Fibroblast of skin of right quadriceps (primary cell): Measurements from ENCODE around the gene HOXD13.
A peak's percentile ranks its signal among the peaks of the same experiment; 100 is the strongest.

Experiments
- DNase-seq: peaks from one replicate; pipeline ENCODE4 v3.0.0-alpha.2; 2013

HOXD13 gene

GRCh38 chr2:176081376-176081836 is 11.1 kb upstream of the HOXD13 start:
- no peak for DNase-seq

- DNase-seq = no peak
Measured at GRCh38 chr2:176081837-176082524, 10.5 kb upstream of the HOXD13 start.

- no peak for DNase-seq
Measured at GRCh38 chr2:176082525-176082823, 10.0 kb upstream of the HOXD13 start.

GRCh38 chr2:176082824-176083751 is 9.4 kb upstream of the HOXD13 start:
- no peak for DNase-seq

GRCh38 chr2:176083796-176084261 is 8.7 kb upstream of the HOXD13 start, which contains the start of gene EVX2:
TSS of gene EVX2 (minus strand) at chr2:176083962. CDS start at chr2:176083776, 186 bp downstream.
- no peak for DNase-seq

GRCh38 chr2:176084611-176085119 is 7.9 kb upstream of the HOXD13 start:
- no peak for DNase-seq

- DNase-seq = no peak
Measured at GRCh38 chr2:176085120-176085788, 7.3 kb upstream of the HOXD13 start.

GRCh38 chr2:176085861-176086771 is 6.4 kb upstream of the HOXD13 start:
- no peak for DNase-seq

GRCh38 chr2:176087330-176088047 is 5.0 kb upstream of the HOXD13 start:
- no peak for DNase-seq

GRCh38 chr2:176088048-176088936 is 4.2 kb upstream of the HOXD13 start:
- peak; percentile 44 for DNase-seq

- DNase-seq = no peak
Measured at GRCh38 chr2:176088937-176089842, 3.3 kb upstream of the HOXD13 start.

- DNase-seq = no peak
Measured at GRCh38 chr2:176089843-176090395, 2.6 kb upstream of the HOXD13 start.

GRCh38 chr2:176090862-176091261 is 1.7 kb upstream of the HOXD13 start:
- DNase-seq = no peak

GRCh38 chr2:176091329-176092258 is 927 bp upstream of the HOXD13 start:
- DNase-seq = no peak

GRCh38 chr2:176093145-176093897 is 800 bp downstream of the HOXD13 start:
- no peak for DNase-seq

GRCh38 chr2:176093898-176094249 is 1.4 kb downstream of the HOXD13 start:
- no peak for DNase-seq

- DNase-seq = no peak
Measured at GRCh38 chr2:176094349-176094748, 1.8 kb downstream of the HOXD13 start.
